CD4-positive, alpha-beta T cell (primary cell): Measurements from ENCODE around the gene DCST2. TPM values are rescaled to one million over a fixed set of nuclear protein-coding genes. Genes with fewer than 3 reads are reported as not detected.

Experiments
- ATAC-seq: fragments of 200-7000 bp; cut with Tn5 transposase; one replicate; pipeline ENCODE4 v1.10.0; 2022; ENCODE audit warnings: mild to moderate bottlenecking; ENCODE audit not compliant: poor library complexity
- CTCF ChIA-PET: fragments of 350-600 bp; sonication (Branson Sonifier 250); formaldehyde crosslinking; loops from one replicate; lab custom pipeline; 2021; ENCODE audit warnings: antibody characterized with exemption, inconsistent platforms; lab: Charles Lee
- POLR2A ChIA-PET: fragments of 350-600 bp; sonication (Branson Sonifier 250); formaldehyde crosslinking; loops from one replicate; lab custom pipeline; 2021; ENCODE audit warnings: antibody characterized with exemption, inconsistent platforms; lab: Charles Lee
- DNase-seq, 14 experiments: peaks; one replicate each; pipeline ENCODE4 v3.0.0-alpha.2; 2013 to 2020; ENCODE audit warnings: mixed read lengths in 2 of 14
- H3K27ac ChIP-seq, 2 donors: one replicate each; pipeline versions ENCODE4 v1.5.1 to v1.7.0; 2013; ENCODE audit warnings: low read length in 2 of 2, low read depth in 1 of 2, mild to moderate bottlenecking in 1 of 2
- H3K27me3 ChIP-seq, 2 experiments: 1 replicate in 1 of 2; 2 replicates in 1 of 2; pipeline versions ENCODE4 v1.6.1 to v1.7.0; 2013; ENCODE audit warnings: low read length in 2 of 2, control low read depth in 1 of 2, mild to moderate bottlenecking in 1 of 2, moderate library complexity in 1 of 2; ENCODE audit not compliant: insufficient read depth in 2 of 2, control insufficient read depth in 1 of 2
- H3K36me3 ChIP-seq: one replicate; pipeline ENCODE4 v1.6.1; 2013; ENCODE audit warnings: low read length, control low read depth; ENCODE audit not compliant: insufficient read depth
- H3K4me1 ChIP-seq: one replicate; pipeline ENCODE4 v1.6.1; 2013; ENCODE audit warnings: low read length, control low read depth; ENCODE audit not compliant: insufficient read depth
- H3K4me3 ChIP-seq: one replicate; pipeline ENCODE4 v1.5.1; 2013; ENCODE audit warnings: mild to moderate bottlenecking, low read length, moderate library complexity
- H3K9me3 ChIP-seq, 2 experiments: 1 replicate in 1 of 2; 2 replicates in 1 of 2; pipeline versions ENCODE4 v1.6.1 to v1.7.0; 2013; ENCODE audit warnings: low read length in 2 of 2, mild to moderate bottlenecking in 2 of 2, control low read depth in 1 of 2, moderate library complexity in 1 of 2; ENCODE audit not compliant: control insufficient read depth in 1 of 2, insufficient read depth in 1 of 2
- H3K27ac Mint-ChIP-seq: one replicate; pipeline ENCODE4 v1.8.0; 2020; ENCODE audit warnings: mixed read lengths
- H3K27me3 Mint-ChIP-seq: one replicate; pipeline ENCODE4 v1.8.0; 2021; ENCODE audit warnings: mixed read lengths
- H3K36me3 Mint-ChIP-seq: one replicate; pipeline ENCODE4 v1.8.0; 2021; ENCODE audit warnings: low read depth, mixed read lengths
- H3K4me1 Mint-ChIP-seq: one replicate; pipeline ENCODE4 v1.8.0; 2021; ENCODE audit warnings: low read depth, mixed read lengths
- H3K4me3 Mint-ChIP-seq: one replicate; pipeline ENCODE4 v1.8.0; 2020; ENCODE audit warnings: mild to moderate bottlenecking, mixed read lengths
- H3K9me3 Mint-ChIP-seq: one replicate; pipeline ENCODE4 v1.8.0; 2020; ENCODE audit warnings: mixed read lengths
- intact Hi-C, 2 experiments: fragments of 100-400 bp; cut with DNase I in 1 of 2; cut with micrococcal nuclease in 1 of 2; formaldehyde crosslinking; loops; one replicate each; pipeline versions ENCODE4 v1.15.1 to v1.9.0; 2023 to 2025; cut with DNase I, micrococcal nuclease
- total RNA-seq, 174 experiments: library from RNA in 2 of 174; stranded (reverse) in 2 of 174; gene quantifications; one replicate each; pipeline ENCODE4 v1.2.3 and lab custom pipeline; 2021 to 2026
- TF ChIP-seq, protein P1 (sequence below): fragments of 200-600 bp; IDR thresholded peaks from one replicate; pipeline ENCODE4 v1.8.0; 2022; ENCODE audit warnings: antibody characterized with exemption, mild to moderate bottlenecking

Gene DCST2
- total RNA-seq, 2 experiments from 2014 or later = 1.4 to 2.2 TPM

DNA sequence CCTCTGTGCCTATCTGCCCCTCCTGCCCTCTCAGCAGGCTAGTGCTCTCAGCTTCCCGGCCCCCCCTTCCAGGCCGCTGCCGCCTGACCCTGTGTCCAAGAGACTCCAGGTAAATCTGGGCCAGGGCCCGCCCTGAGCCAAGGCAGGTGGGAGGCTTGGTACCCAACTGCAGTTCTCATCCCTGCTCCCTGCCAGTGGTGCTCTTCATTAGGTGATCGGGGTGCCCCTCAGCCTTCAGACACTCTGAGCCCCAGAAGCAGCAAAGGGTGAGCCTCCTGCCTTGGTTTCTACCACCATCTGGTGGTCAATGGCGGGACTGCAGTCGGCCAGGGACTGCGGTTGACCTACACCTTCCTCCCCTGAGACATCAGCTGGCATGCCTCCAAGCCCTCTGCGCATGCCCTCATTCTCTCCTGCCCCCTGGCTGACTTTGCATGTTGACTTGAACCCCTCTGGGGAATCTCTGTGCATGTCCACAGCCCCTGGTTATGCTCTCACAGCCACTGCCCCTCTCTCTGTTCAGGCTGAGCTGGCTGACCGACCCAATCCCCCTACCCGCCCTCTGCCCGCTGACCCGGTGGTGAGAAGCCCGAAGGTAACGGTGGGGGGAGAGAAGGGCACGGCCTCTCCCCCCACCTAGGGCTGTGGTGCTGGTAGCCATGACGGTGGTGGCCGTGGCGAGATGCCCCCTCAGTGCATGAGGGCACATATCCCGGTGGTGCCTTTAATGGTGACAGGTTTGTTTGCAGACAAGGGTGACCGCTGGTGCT, 28.0 kb upstream of the DCST2 start:
- H3K4me3 Mint-ChIP-seq = peak overlapping the region; percentile 85
- POLR2A ChIA-PET = interaction anchor here (0.6 to 1.4 kb wide), 6 partner anchors 9 to 23 kb away, joined by 3 to 10 read pairs (median 4); partner anchors contain the start of genes ADAM15 and EFNA3
- Histone ChIP-seq H3K36me3 (peaks cover 15% of the 10 kb centered on the region), H3K4me1 (peaks cover 41% of the 10 kb centered on the region), H3K9me3 (no peaks in the 10 kb centered on the region), H3K27me3 (no peaks in the 10 kb centered on the region), H3K27ac (no peak overlapping the region), H3K4me3 (no peak overlapping the region)
- TF ChIP-seq, protein P1, sequence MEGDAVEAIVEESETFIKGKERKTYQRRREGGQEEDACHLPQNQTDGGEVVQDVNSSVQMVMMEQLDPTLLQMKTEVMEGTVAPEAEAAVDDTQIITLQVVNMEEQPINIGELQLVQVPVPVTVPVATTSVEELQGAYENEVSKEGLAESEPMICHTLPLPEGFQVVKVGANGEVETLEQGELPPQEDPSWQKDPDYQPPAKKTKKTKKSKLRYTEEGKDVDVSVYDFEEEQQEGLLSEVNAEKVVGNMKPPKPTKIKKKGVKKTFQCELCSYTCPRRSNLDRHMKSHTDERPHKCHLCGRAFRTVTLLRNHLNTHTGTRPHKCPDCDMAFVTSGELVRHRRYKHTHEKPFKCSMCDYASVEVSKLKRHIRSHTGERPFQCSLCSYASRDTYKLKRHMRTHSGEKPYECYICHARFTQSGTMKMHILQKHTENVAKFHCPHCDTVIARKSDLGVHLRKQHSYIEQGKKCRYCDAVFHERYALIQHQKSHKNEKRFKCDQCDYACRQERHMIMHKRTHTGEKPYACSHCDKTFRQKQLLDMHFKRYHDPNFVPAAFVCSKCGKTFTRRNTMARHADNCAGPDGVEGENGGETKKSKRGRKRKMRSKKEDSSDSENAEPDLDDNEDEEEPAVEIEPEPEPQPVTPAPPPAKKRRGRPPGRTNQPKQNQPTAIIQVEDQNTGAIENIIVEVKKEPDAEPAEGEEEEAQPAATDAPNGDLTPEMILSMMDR = peak; percentile 98
- peaks cover 8% of the 10 kb centered on the region for H3K36me3 Mint-ChIP-seq
- ATAC-seq = peak; percentile 54
- H3K4me1 Mint-ChIP-seq = peaks cover 32% of the 10 kb centered on the region
- CTCF ChIA-PET = interaction anchor here (0.6 to 6.5 kb wide), 32 partner anchors 10 to 1196 kb away, joined by 3 to 78 read pairs (median 4); partner anchors contain the start of genes ADAM15, EFNA3, FLAD1 and KRTCAP2
- no peaks in the 10 kb centered on the region for H3K27me3 Mint-ChIP-seq
- intact Hi-C loops = loop anchor here (1.0 to 5.0 kb wide), 9 partner anchors 16 to 654 kb away; partner anchors contain the start of genes IL6R (in 1 of the 2), PYGO2 (in 1 of the 2), UBE2Q1 (in 1 of the 2) and ZBTB7B (in 1 of the 2)
- H3K9me3 Mint-ChIP-seq = no peaks in the 10 kb centered on the region
- H3K27ac Mint-ChIP-seq = peak overlapping the region; percentile 51
- peak; percentile 88 to 98 (median 94) for DNase-seq

DNA sequence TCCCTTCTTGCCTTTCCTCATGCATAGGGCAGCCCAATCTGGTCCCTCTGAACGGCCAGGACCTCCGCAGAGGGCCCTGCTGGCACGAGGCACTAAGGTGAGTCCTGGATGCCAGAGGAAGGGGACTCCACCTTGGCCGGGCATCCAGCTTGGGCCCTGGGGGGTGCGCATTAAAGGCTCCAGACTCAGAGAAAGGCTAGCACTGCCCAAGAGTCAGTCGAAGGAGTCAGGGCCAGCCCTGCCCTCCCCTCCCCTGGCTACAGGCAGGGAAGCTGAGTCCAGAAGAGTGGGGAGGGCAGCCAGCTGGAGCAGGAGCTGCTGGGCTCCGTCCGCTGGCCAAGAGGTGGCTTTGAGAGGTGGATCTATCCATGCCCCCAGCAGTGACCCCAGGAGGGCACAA, 27.2 kb upstream of the DCST2 start:
- ATAC-seq = no peak
- Mint-ChIP-seq H3K9me3 (no peaks in the 10 kb centered on the region), H3K36me3 (peaks cover 8% of the 10 kb centered on the region), H3K27ac (no peak overlapping the region), H3K4me3 (no peak overlapping the region), H3K27me3 (no peaks in the 10 kb centered on the region), H3K4me1 (peaks cover 32% of the 10 kb centered on the region)
- ChIA-PET CTCF (interaction anchor here (1.2 to 6.5 kb wide), 12 partner anchors 9 to 501 kb away, joined by 3 to 78 read pairs (median 10); partner anchors contain the start of genes ADAM15, EFNA3 and PYGO2), POLR2A (interaction anchor here (1.3 to 1.4 kb wide), 2 partner anchors 9 to 10 kb away, joined by 4 to 10 read pairs; partner anchors contain the start of gene ADAM15)
- Histone ChIP-seq H3K4me3 (no peak overlapping the region), H3K27me3 (no peaks in the 10 kb centered on the region), H3K4me1 (peaks cover 41% of the 10 kb centered on the region), H3K36me3 (peaks cover 20% of the 10 kb centered on the region), H3K9me3 (no peaks in the 10 kb centered on the region), H3K27ac (no peak overlapping the region)
- no peak for DNase-seq
- TF ChIP-seq, protein P1 = no peak
- intact Hi-C loops = loop anchor here (1.0 to 5.0 kb wide), 7 partner anchors 15 to 653 kb away; partner anchors contain the start of genes IL6R (in 1 of the 2), PYGO2 (in 1 of the 2), UBE2Q1 (in 1 of the 2) and ZBTB7B (in 1 of the 2)

DNA sequence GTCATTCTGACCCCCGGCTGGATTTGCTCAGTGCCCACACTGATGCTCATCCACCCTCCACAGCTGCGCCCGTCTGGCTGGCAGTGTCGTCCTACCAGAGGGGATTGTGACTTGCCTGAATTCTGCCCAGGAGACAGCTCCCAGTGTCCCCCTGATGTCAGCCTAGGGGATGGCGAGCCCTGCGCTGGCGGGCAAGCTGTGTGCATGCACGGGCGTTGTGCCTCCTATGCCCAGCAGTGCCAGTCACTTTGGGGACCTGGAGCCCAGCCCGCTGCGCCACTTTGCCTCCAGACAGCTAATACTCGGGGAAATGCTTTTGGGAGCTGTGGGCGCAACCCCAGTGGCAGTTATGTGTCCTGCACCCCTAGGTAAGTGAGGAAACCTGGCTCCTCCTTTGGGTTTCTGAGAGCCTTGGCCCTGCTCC, 24.2 kb upstream of the DCST2 start:
- no peaks in the 10 kb centered on the region for H3K27me3 ChIP-seq
- Mint-ChIP-seq H3K4me1 (peaks cover 20% of the 10 kb centered on the region), H3K27me3 (no peaks in the 10 kb centered on the region), H3K9me3 (no peaks in the 10 kb centered on the region), H3K36me3 (peaks cover 4% of the 10 kb centered on the region), H3K27ac (no peak overlapping the region), H3K4me3 (no peak overlapping the region)
- peaks cover 26% of the 10 kb centered on the region for H3K4me1 ChIP-seq
- TF ChIP-seq, protein P1 = no peak
- POLR2A ChIA-PET = interaction anchor here (1.4 kb wide), 1 partner anchor 27 kb away, joined by 3 read pairs; no protein-coding TSS in a partner anchor
- ATAC-seq = no peak
- peaks cover 24% of the 10 kb centered on the region for H3K36me3 ChIP-seq
- no peak for DNase-seq
- intact Hi-C loops = no loop called here
- CTCF ChIA-PET = interaction anchor here (2.7 to 6.5 kb wide), 2 partner anchors 13 to 28 kb away, joined by 16 to 38 read pairs; no protein-coding TSS in a partner anchor
- H3K9me3 ChIP-seq = no peaks in the 10 kb centered on the region
- H3K27ac ChIP-seq = no peak overlapping the region
- H3K4me3 ChIP-seq = no peak overlapping the region
